NCI-H1417 treated with DMSO at 0.1 percent for 48 hours (cell line): Measurements from ENCODE around the gene GRAMD2B.
"Not testable (repeated sequence)": the region's sequence is repeated elsewhere in the genome, so short reads cannot be mapped to it uniquely, and the experiment has no call there.

Source experiments
- DNase-seq: peaks from one replicate; lab custom pipeline; 2025; lab: John Stamatoyannopoulos, UW

The GRAMD2B gene

DNA sequence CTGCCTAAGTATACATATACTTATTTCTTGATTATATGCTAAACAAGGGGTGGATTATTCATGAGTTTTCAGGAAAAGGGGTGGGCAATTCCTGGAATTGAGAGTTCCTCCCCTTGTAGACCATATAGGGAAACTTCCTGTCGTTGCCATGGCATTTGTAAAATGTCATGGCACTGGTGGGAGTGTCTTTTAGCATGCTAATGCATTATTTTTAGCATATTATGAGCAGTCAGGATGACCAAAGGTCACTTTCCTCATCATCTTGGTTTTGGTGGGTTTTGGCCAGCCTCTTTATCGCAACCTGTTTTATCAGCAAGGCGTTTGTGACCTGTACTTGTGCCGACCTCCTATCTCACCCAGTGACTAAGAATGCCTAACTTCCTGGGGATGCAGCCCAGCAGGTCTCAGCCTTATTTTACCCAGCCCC is 90.9 kb downstream of the GRAMD2B start:
- no peak for DNase-seq

DNA sequence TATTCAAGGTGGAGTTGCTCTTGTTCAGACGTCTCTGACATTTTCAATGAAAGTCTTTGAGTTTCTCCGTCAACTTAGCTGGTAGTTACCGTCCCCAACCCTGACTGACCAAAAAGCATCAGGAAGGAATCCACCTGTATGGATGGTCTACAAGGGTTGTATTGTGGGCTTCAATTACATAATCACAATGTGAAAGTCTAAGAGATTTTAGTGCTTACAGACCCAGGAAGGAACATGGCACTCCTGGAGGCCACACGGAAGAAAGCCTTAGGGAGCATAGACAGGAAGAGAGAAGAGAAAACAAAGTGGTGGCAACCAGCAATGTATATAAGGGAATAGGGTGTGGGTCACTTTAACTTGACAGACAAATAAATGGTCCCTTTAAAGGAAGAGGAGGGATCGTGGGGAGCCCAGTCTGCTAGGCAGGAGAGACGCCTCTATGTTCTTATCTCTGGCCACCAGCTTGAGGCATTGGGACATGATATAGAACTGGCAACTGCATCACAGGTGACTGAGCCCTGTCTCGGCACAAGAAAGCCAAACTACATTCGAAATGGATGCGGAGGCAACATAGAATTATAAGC is 91.4 kb downstream of the GRAMD2B start:
- no peak for DNase-seq

DNA sequence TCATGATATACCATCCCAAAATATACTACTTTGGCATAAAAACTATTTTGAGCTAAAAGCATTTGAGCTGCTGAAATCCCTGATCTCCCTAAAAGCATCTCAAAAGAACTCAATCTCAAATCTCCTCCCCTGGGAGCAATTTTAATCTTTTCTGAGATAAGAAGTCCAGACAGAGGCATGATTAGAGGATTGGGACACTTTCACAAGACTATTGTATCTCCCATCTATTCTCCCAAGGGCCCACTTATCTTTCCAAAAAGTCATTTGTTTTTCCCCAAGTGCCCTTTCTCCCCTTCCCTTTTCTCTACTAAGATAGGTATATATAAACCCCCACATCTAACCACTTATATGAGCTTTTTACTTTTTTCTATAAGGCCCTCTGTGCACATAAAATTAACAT is 92.1 kb downstream of the GRAMD2B start:
- DNase-seq: no peak

DNA sequence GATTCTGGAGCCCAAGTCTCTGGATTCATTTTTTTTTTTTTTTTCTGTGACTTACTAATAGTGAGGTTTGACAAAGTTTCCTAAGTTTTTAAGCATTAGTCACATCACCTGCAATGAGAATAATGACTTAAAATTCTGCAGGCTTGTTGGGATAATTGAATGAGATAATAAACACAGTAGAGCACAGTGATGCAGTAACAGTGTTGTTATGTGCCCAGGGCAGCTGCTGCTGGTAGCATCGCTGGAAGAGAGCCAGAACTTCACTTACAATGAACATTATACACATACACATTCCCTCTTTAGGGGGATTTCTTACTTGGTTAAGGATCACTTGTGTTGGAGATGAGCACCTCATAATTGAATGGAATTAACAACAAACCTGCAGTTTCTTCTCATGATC is 92.9 kb downstream of the GRAMD2B start:
- no peak for DNase-seq

DNA sequence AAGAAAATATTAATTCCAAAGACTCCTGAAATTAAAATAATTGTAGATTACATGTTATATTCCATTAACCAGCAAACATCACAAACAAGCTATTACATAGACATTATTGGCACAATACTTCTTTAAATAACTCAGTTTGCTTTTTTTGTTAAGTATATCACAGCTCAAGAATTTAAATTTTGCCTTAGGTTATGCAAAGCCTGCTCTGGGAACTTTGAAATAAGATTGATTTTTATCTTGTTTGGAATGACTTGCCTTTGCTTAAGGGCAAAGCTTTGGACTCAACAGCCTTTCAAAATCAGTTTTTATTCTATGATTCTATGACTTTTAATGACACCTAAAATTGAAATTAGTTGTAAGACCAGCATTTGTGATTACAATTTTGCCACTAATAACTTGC is 93.6 kb downstream of the GRAMD2B start:
- DNase-seq: no peak

DNA sequence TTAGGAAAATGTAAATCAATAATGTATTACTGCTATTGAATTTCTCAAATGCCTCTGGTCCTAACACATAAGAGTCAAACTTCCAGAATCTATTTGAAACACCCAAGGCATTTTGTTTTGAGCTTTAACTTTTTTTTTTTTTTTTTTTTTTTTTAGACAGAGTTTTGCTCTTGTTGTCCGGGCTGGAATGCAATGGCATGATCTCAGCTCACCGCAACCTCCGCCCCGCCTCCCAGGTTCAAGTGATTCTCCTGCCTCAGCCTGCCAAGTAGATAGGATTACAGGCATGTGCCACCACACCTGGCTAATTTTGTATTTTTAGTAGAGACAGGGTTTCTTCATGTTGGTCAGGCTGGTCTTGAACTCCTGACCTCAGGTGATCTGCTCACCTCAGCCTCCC is 96.0 kb downstream of the GRAMD2B start:
- not testable (repeated sequence) for DNase-seq

DNA sequence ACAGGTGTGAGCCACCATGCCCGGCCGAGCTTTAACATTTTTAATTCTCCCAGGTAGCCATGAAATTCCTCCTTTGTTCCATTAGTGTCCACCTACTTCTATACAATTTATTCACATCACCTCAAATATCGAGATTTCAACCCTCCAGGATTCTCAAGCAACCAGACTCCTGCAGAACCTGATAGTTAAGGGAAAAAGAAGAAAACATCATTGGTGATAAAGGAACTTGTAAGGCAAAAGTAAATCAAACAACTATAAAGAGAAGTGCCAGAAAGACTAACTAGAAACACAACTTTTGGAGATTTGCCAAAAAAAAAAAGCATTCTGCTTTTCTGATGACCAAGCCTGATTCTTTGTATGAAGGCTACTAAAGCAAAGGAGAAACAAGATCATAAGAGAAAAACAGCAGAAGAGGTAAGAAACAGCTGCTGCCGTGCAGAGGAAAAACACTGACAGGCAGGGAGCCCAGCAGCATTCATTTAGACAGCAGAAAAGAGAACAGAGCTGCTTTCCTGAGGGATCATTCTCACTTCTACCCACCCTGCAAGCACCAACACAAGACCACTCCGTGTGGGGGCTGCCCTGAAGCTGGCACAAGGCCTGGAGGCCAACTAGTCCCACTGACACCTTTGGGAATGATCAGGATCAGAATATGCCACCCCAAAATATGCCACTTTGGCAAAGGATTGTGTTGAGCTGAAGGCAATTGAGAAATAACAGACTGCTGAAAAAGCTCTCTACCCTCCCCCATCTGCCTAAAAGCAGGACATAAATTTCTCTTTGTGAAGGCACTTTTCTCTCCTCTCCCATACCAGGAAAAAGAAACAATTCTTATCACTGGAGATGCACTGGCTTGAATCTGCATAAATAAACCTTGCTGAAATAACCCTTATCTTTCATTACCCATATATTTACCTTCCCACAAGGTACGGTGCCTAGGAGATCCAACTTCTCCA is 96.7 kb downstream of the GRAMD2B start:
- DNase-seq: no peak

DNA sequence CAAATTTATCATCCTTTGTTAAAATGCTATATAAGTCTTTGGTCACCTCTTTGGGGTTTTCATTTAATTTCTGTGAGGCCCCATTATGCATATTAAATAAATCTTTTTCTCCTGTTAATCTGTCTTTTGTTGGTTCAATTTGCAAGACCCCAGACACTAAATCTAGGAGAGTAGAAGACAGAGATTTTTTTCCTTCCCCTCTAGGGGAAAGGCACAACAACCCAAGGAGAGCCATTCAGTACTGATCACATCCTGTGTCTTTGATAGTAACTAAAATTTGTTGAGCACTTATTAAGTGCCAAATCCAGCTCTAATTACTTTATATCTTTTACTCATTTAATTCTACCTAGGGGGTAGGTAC is 97.4 kb downstream of the GRAMD2B start:
- no peak for DNase-seq

DNA sequence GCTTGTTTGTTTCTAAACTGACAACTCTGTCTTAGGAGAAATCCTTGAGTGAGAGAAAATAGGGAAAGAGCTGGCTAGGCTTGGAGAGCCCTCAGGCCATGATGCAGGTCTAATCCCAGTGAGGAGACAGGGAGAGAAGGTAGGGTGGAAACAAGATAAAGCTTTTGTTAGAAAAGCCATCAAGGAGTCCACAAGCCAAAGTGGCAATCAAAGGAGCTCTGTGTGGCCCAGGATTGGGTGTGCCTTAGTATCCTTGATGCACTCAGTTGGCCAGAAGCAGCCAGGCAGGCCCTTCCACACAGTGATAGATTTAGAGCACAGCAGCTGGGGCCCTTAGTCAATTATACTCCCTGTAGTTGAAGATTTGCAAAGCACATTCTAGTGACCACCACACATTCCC is 97.9 kb downstream of the GRAMD2B start:
- no peak for DNase-seq

DNA sequence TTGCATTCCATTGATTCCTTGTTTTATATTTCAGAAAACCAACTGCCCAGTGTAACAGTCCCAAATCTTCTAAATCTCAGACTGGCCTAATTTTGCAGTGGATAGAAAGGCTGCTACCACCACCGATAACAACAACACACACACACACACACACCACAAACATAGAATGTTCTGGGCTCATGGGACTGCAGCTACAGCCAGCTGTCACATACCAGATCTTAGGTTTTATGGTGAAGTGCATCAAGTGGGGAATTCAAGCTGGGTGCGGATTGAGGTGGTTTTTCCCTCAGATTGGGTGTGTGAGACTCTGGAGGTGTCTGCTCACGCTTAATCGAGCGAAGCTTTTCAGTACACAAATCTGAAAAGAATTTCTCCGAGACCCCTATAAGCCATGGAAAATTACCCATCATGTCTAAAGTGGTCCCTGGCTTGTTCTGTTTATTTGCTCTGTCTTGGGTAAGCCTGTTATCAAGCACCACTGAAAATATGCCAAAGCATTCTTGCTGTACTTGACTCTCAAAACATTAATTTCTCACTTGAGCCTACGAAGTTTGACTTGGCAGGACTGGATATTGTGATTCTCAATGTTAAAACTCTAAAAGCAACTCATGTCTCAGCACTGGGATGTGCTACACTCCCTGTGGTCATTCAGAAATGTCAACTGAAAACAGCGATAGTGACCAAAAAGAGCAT is 100.8 kb downstream of the GRAMD2B start:
- DNase-seq: no peak

DNA sequence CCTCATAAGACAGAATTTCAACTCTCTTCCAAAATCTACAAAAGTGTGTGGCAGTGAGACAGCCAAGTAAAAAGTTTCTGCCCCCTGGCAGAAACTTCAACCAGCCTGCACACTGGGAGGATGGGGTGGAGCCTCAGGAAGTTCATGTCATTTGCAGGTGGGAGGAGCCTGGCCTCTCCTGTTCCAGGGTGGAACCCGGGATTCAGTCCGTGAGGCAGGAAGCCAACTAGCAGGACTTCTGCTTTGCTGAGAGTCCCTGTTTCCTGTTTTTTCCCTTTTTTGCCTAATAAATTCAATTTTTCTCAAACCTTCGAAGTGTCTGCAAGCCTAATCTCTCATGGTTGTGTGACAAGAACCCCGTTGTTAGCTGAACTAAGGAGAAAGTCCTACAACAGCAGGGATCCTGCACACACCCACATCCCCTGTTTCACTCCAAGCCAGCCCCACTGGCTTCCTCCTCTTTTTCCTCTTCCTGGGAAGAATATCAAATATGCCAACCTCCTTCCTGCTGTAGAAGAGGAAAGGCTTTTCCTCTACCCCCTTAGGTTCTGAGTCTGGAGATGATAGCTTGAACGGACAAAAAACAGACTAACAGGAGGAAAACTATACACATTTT is 102.5 kb downstream of the GRAMD2B start:
- DNase-seq: no peak

DNA sequence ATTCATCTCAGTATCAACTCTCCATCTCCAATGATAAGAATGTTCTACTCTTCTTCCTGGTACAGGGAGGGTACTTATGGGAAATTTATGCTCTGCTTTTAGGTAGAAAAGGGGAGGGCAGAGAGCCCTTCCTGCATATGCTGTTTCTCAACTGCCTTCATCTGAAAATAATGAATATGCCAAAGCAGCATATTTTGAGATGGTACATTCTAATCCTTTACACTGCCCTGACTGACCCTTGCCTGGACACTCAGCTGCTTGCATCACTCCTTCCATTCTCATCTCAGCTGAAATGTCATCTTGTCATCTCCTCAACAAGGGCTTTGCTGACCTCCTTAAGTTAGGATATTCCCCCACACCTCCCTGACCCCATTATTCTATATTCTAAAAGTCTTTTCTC is 103.3 kb downstream of the GRAMD2B start:
- no peak for DNase-seq

DNA sequence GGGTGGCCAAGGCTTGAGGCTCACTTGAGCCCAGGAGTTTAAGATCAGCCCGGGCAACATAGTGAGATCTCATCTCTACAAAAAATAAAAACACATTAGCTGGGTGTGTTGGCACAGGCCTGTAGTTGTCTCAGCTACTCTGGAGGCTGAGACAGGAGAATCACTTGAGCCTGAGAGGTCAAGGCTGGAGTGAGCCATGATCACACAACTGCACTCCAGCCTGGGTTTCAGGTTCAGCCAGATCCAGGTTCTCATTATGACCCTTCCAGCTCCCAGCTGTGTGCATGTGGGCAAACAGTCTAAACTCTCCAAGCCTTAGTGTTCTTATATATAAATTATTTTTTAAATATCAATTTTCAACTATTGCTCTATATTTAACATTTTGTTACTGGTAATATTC is 103.9 kb downstream of the GRAMD2B start:
- no peak for DNase-seq

DNA sequence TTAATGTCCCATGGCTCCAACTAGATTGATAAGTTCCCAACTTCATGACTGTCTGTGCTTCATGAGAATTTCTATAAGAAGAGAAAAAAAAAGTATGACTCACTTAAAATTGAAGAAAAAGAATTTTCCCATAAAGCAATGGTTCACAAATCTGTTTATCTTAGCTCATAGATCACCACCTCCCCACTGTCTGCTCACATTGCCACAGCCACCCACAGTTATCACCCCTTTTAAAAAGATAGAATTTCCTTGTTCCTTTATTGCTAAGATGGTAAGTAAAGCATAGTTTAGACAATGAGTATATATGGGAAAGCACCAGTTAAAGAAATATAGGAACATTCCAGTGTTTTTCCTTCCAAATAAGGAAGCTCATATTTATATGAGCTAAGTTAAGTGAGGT is 104.7 kb downstream of the GRAMD2B start:
- DNase-seq: no peak

DNA sequence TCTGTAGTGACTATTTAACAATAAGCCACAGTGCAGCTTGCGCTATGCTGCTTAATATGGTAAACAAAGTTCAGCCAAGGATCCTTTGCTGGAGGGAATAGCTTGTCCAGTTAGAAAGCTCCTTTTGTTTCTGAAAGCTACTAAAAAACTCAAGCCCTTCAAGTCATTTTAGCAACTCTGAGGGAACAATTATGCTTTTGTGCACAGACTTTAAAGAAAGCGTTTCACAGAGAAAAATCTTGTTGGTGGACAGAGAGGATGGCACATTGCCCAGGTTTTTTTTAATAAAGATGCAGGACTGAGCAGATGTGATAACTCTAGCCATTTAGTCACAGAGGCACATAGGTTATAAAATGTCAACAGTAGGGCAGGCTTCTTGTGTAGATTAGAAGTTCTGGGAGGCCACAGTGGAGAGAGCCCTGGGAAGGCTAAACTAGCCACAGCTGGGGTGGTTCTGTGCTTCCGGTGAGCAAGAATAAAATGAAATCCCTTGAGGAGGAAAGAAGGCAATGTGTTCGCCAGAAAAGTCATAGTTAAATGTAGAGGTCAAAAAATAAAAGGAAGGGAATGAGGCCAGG is 108.4 kb downstream of the GRAMD2B start:
- DNase-seq: no peak

DNA sequence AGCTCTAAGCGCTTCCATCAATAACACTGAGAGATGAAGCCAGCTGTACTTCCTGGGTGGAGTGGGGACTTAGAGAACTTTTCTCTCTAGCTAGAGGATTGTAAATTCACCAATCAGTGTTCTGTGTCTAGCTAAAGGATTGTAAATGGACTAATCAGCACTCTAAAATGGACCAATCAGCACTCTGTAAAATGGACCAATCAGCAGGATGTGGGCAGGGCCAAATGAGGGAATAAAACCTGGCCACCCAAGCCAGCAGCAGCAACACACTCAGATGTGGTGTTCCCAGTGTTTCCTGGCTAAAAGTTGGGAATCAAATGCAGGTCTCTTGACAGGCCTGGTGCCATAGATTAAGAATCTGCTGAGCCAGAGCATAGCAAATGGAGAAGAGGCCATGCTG is 111.3 kb downstream of the GRAMD2B start:
- DNase-seq: no peak

DNA sequence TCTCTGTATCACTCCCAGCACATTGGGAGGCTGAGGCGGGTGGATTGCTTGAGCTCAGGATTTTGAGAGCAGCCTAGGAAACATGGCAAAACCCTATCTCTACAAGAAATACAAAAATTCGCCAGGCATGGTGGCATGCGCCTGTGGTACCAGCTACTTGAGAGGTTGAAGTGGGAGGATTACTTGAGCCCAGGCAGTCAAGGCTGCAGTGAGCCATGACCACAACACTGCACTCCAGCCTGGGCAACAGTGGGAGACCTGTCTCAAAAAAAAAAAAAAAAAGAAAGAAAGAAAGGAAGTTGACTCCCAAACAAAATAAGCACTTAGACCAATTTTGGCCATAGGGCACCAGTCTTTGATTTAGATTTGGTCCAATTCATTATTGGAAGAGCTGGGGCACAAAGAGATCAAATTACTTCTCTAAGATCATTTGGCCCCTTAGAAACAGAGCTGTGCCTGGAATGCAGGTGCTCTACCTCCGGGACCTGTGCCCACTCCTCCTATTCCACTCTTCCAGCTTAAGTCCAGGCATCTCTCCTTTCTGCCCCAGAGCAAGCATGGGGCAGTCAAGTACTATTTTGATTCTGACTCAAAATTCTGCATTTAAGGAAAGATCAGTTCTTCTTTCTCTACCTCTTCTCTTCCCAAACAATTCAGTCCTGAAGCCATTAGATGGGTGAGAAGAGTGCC is 112.8 kb downstream of the GRAMD2B start:
- no peak for DNase-seq

DNA sequence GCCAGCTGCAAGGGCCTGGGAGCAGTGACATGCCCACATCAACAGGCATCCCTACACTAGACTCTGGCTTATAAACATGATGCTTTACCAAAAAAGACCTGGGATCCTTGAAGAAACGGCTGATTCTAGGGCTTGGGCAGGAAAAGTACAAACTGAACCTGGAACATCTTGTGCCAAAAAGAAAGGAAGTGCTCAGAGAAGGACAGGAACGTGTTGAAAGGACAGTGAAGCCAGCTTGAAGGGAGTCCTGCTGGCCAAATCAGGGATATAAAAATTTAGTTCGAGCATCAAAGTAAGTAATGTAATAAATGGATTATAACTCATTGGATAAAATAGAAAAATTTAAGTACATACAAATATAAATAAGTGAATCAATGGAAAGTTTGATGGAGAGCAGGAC is 113.7 kb downstream of the GRAMD2B start:
- no peak for DNase-seq

DNA sequence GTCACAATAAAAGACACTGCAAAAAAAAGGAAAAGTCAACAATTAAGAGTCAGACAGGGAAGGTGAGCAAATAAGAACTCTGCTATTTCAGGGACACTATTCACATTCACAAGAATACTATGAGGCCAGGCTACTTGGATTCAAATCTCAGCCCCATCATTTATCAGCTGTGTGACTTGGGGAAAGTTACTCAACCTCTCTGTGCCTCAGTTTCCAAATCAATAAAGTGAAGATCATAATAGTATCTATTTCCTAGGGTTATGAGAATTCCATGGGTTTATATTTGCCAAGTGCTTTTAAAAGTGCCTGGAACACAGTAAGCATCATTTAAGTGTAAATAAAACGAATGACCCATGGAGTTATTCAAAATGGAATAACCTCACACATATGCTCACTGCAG is 115.4 kb downstream of the GRAMD2B start:
- no peak for DNase-seq

DNA sequence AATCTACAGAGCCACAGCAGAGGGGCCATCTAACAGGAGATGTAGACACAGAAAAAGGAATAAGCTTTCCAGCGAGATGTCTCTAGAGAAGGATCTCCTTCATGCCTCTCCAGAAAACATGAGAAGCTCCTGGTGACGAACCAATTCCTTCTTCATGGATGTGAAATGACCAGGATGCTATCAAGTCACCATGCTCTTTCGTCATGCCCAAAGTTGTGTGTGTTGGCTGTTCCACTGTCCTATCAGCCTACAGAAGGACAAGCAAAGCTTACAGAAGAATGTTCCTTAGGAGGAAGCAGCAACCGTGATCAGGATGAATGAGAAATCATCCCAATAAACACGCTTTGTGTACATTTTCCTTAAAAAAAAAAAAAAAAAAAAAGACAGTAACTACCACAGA is 117.4 kb downstream of the GRAMD2B start:
- DNase-seq: no peak

DNA sequence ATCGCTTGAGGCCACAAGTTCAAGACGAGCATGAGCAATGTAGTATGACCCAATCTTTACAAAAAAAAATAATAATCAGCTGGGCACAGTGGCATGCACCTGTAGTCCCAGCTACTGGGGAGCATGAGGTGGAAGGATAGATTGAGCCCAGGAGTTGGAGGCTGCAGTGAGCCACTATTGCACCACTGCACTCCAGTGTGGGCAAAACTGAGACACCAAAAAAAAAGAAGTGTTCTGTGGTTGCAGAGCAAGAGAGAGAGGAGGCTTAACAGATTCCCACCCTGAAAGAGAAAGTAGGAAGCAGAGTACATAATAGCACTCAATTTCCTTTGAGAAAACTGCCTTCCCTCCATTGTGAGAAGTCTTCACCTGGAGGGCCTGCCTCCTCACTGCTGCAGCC is 119.2 kb downstream of the GRAMD2B start:
- DNase-seq: no peak

DNA sequence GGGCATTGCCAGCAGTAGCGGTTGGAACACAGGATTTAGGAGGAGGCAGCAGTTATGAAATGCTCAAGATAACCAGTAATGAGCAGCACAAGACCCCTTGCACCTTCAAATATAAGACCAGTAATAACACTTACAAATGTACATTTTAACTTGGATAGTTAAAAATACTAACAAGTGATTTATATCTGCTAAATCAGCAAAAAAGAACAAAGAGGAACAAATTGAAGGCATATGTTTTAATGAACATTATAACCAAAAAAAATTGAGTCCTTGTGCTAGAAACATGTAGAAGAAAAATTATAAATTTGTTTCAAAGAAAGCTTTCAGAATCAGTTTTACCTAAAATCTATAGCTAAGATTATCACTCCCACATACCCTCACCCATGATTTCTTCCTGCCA is 119.8 kb downstream of the GRAMD2B start:
- no peak for DNase-seq
